ENCODE results near the gene QSOX2. TPM values are rescaled to one million over a fixed set of nuclear protein-coding genes. Genes with fewer than 3 reads are reported as not detected.

QSOX2 gene
- total and polyA plus RNA-seq, 12 donors = 4.6 to 9.1 (median 7.7) TPM

- H3K4me3 ChIP-seq = no peak overlapping the region
- peaks cover 0 to 93% (median 22%) of the 10 kb centered on the region in 9 donors for H3K36me3 ChIP-seq
- ATAC-seq (no peak), DNase-seq (no peak)
- intact Hi-C loops (cut with DNase I) = no loop called here
- H3K27ac ChIP-seq = no peak overlapping the region
- H3K9me3 ChIP-seq = peaks cover 0 to 12% (median 0%) of the 10 kb centered on the region in 11 donors
- WGBS, 2 donors = 92% methylated on average over 37 of the region's 37 CpGs
- H3K27me3 ChIP-seq = no peaks in the 10 kb centered on the region
- TF ChIP-seq CTCF (IDR thresholded peaks at IDR 0.05) = no peak
- H3K4me1 ChIP-seq = no peaks in the 10 kb centered on the region
Observed at GRCh38 chr9:136216541-136217244, 28.9 kb downstream of the QSOX2 start.

GRCh38 chr9:136213733-136214132 lies 31.9 kb downstream of the QSOX2 start:
- intact Hi-C loops (cut with DNase I) = no loop called here
- WGBS, 2 donors = 92 to 98% methylated on average over 9 of the region's 9 CpGs
- TF ChIP-seq CTCF (IDR thresholded peaks at IDR 0.05) = no peak
- Histone ChIP-seq H3K27ac (no peak overlapping the region), H3K4me3 (no peak overlapping the region), H3K27me3 (no peaks in the 10 kb centered on the region), H3K36me3 (peaks cover 0 to 97% (median 21%) of the 10 kb centered on the region in 9 donors), H3K4me1 (no peaks in the 10 kb centered on the region), H3K9me3 (peaks cover 0 to 12% (median 0%) of the 10 kb centered on the region in 11 donors)
- DNase-seq = no peak
- no peak for ATAC-seq

- H3K4me3 ChIP-seq = no peak overlapping the region
- no peak for TF ChIP-seq CTCF (IDR thresholded peaks at IDR 0.05)
- intact Hi-C loops (cut with DNase I) = no loop called here
- ATAC-seq (no peak), DNase-seq (no peak)
- 91 to 93% methylated on average over 28 of the region's 28 CpGs for WGBS, 2 donors
- H3K9me3 ChIP-seq = peaks cover 0 to 12% (median 0%) of the 10 kb centered on the region in 11 donors
- H3K4me1 ChIP-seq = no peaks in the 10 kb centered on the region
- H3K36me3 ChIP-seq = peaks cover 0 to 92% (median 17%) of the 10 kb centered on the region in 9 donors
- H3K27me3 ChIP-seq = no peaks in the 10 kb centered on the region
- no peak overlapping the region for H3K27ac ChIP-seq
Observed at GRCh38 chr9:136212345-136212950, 33.2 kb downstream of the QSOX2 start.

GRCh38 chr9:136211441-136212344 lies 33.9 kb downstream of the QSOX2 start:
- H3K27me3 ChIP-seq = no peaks in the 10 kb centered on the region
- H3K36me3 ChIP-seq = peaks cover 0 to 86% (median 17%) of the 10 kb centered on the region in 9 donors
- no peak overlapping the region for H3K27ac ChIP-seq
- ATAC-seq = peak in 1 of 8 donors; percentile 21
- DNase-seq = no peak
- TF ChIP-seq CTCF (IDR thresholded peaks at IDR 0.05) = no peak
- no peaks in the 10 kb centered on the region for H3K4me1 ChIP-seq
- H3K4me3 ChIP-seq = no peak overlapping the region
- intact Hi-C loops (cut with DNase I) = no loop called here
- H3K9me3 ChIP-seq = peaks cover 0 to 12% (median 0%) of the 10 kb centered on the region in 11 donors
- WGBS, 2 donors = 94% methylated on average over 35 of the region's 35 CpGs
